Suprapubic skin (tissue), 4 donors: ENCODE results near the gene ZNF35.

Source experiments
- CTCF ChIP-seq, 2 donors: fragments of 200-600 bp in 1 of 2; fragments of 450-650 bp in 1 of 2; sonication (generic) in 1 of 2; IDR thresholded peaks; one replicate each; pipeline ENCODE4 v1.5.1; 2016 to 2019; ENCODE audit warnings: antibody characterized with exemption in 2 of 2, mild to moderate bottlenecking in 1 of 2, moderate library complexity in 1 of 2
- EP300 ChIP-seq: sonication (generic); formaldehyde crosslinking; IDR thresholded peaks from one replicate; pipeline ENCODE4 v1.6.1; 2017; ENCODE audit warnings: antibody characterized with exemption
- POLR2A ChIP-seq, 2 donors: fragments of 450-650 bp; IDR thresholded peaks; one replicate each; pipeline ENCODE4 v1.6.1; 2017; ENCODE audit warnings: antibody characterized with exemption in 2 of 2, mild to moderate bottlenecking in 2 of 2, moderate library complexity in 2 of 2
- POLR2AphosphoS5 ChIP-seq, 3 donors: sonication (generic); formaldehyde crosslinking; IDR thresholded peaks; one replicate each; pipeline ENCODE4 v1.6.1; 2017; ENCODE audit warnings: antibody characterized with exemption in 3 of 3

DNA sequence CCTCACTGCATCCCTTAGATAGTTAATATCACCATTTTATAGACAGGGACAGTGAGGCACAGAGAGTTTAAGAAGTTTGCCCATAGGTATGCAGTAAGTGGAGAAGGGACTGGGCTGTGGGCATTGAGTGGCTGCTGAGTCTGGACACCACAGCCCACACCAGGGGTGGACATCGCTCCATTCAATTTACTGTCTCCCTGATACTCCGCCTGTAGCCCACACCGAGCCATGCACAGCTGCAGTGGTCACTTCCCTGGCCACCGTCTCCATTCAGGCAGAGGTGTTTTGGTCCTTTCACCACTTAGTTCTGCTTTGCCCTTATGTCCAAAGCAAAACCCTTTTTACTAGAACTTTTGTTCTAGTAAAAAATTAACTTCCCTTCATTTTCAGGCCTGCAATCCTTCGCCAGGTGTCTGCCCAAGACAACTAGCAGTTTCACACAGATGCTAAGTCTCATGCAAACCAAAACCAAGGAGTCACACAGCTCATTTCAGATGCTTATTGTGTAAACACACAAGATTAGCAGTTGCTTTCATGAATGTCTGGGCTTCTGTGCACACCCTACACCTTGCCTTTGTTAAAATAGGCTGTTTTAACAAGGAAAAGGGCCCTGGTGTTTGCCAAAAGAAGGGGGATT, 30.1 kb downstream of the ZNF35 start:
- TF ChIP-seq POLR2AphosphoS5 (IDR thresholded peaks at IDR 0.05), result no peak
- no peak for TF ChIP-seq CTCF (IDR thresholded peaks at IDR 0.05)
- no peak for TF ChIP-seq POLR2A (IDR thresholded peaks at IDR 0.05)
- no peak for TF ChIP-seq EP300
